Measurements from ENCODE around the gene MGAT1. TPM values are rescaled to one million over a fixed set of nuclear protein-coding genes. Genes with fewer than 3 reads are reported as not detected.

MGAT1 gene
- total and polyA plus RNA-seq, 2 experiments from 2014 or later, result 23.7 to 81.4 TPM

- no peaks in the 10 kb centered on the region for H3K36me3 ChIP-seq (ENCODE audit: insufficient read depth)
- H3K4me1 ChIP-seq (ENCODE audit: insufficient read depth), result no peaks in the 10 kb centered on the region
- no peaks in the 10 kb centered on the region for H3K9me2 ChIP-seq (ENCODE audit: insufficient read depth)
- H4K20me1 ChIP-seq (replicated peaks; ENCODE audit: insufficient read depth), result no peaks in the 10 kb centered on the region
- no peak overlapping the region for H3K4me3 Mint-ChIP-seq
- no peak overlapping the region for H2AFZ ChIP-seq
- peaks cover 19% of the 10 kb centered on the region for H3K36me3 Mint-ChIP-seq (ENCODE audit: low read depth)
- TF ChIP-seq, protein P1, sequence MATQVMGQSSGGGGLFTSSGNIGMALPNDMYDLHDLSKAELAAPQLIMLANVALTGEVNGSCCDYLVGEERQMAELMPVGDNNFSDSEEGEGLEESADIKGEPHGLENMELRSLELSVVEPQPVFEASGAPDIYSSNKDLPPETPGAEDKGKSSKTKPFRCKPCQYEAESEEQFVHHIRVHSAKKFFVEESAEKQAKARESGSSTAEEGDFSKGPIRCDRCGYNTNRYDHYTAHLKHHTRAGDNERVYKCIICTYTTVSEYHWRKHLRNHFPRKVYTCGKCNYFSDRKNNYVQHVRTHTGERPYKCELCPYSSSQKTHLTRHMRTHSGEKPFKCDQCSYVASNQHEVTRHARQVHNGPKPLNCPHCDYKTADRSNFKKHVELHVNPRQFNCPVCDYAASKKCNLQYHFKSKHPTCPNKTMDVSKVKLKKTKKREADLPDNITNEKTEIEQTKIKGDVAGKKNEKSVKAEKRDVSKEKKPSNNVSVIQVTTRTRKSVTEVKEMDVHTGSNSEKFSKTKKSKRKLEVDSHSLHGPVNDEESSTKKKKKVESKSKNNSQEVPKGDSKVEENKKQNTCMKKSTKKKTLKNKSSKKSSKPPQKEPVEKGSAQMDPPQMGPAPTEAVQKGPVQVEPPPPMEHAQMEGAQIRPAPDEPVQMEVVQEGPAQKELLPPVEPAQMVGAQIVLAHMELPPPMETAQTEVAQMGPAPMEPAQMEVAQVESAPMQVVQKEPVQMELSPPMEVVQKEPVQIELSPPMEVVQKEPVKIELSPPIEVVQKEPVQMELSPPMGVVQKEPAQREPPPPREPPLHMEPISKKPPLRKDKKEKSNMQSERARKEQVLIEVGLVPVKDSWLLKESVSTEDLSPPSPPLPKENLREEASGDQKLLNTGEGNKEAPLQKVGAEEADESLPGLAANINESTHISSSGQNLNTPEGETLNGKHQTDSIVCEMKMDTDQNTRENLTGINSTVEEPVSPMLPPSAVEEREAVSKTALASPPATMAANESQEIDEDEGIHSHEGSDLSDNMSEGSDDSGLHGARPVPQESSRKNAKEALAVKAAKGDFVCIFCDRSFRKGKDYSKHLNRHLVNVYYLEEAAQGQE (IDR thresholded peaks at IDR 0.05; ENCODE audit: unreplicated experiment), result no peak
- DNase-seq (ENCODE audit: low spot score), result no peak
- H3K9me3 Mint-ChIP-seq, result peaks cover 33% of the 10 kb centered on the region
- peaks cover 5% of the 10 kb centered on the region for H3K27me3 Mint-ChIP-seq (ENCODE audit: insufficient read depth, low read depth, poor library complexity)
- H3K27ac ChIP-seq (ENCODE audit: low read depth), result no peak overlapping the region
- no peak overlapping the region for H3K4me3 ChIP-seq
- no peak overlapping the region for H3K4me2 ChIP-seq
- H3K4me1 Mint-ChIP-seq, result no peaks in the 10 kb centered on the region
- H3K27ac Mint-ChIP-seq, result no peak overlapping the region
- H3K79me2 ChIP-seq (replicated peaks; ENCODE audit: insufficient read depth), result no peaks in the 10 kb centered on the region
- ATAC-seq, result no peak
- no peaks in the 10 kb centered on the region for H3F3A ChIP-seq (replicated peaks; ENCODE audit: low read depth)
- H3K27me3 ChIP-seq (ENCODE audit: insufficient read depth), result no peaks in the 10 kb centered on the region
Observed at GRCh38 chr5:180769821-180770220, 32.8 kb downstream of the MGAT1 start.

GRCh38 chr5:180755601-180756000 is 47.0 kb downstream of the MGAT1 start:
- peaks cover 30% of the 10 kb centered on the region for H3K9me3 Mint-ChIP-seq
- ATAC-seq (no peak), DNase-seq (ENCODE audit: low spot score) (no peak)
- Histone ChIP-seq H3K27ac (ENCODE audit: low read depth) (no peak overlapping the region), H3K9me2 (ENCODE audit: insufficient read depth) (no peaks in the 10 kb centered on the region; the same call in 1 of the 2 replicates), H3K4me1 (ENCODE audit: insufficient read depth) (no peaks in the 10 kb centered on the region), H3F3A (replicated peaks; ENCODE audit: low read depth) (no peaks in the 10 kb centered on the region), H4K20me1 (replicated peaks; ENCODE audit: insufficient read depth) (no peaks in the 10 kb centered on the region), H2AFZ (no peak overlapping the region), H3K79me2 (replicated peaks; ENCODE audit: insufficient read depth) (no peaks in the 10 kb centered on the region), H3K36me3 (ENCODE audit: insufficient read depth) (no peaks in the 10 kb centered on the region), H3K27me3 (ENCODE audit: insufficient read depth) (no peaks in the 10 kb centered on the region), H3K4me2 (no peak overlapping the region), H3K4me3 (no peak overlapping the region)
- no peak overlapping the region for H3K27ac Mint-ChIP-seq
- H3K27me3 Mint-ChIP-seq (ENCODE audit: insufficient read depth, low read depth, poor library complexity), result peaks cover 1% of the 10 kb centered on the region
- no peaks in the 10 kb centered on the region for H3K4me1 Mint-ChIP-seq
- H3K36me3 Mint-ChIP-seq (ENCODE audit: low read depth), result no peaks in the 10 kb centered on the region
- TF ChIP-seq EZH2 (IDR thresholded peaks at IDR 0.05; ENCODE audit: low read depth, unreplicated experiment) (no peak), EZH2phosphoT487 (IDR thresholded peaks at IDR 0.05; ENCODE audit: unreplicated experiment) (no peak)
- H3K4me3 Mint-ChIP-seq, result no peak overlapping the region

GRCh38 chr5:180744253-180744652 is 58.4 kb downstream of the MGAT1 start:
- Histone ChIP-seq H3K27me3 (ENCODE audit: insufficient read depth) (no peaks in the 10 kb centered on the region), H3K4me2 (no peak overlapping the region), H3K27ac (ENCODE audit: low read depth) (no peak overlapping the region), H3K4me1 (ENCODE audit: insufficient read depth) (no peaks in the 10 kb centered on the region; the same call in 1 of the 2 replicates), H3K79me2 (replicated peaks; ENCODE audit: insufficient read depth) (no peaks in the 10 kb centered on the region), H3K36me3 (ENCODE audit: insufficient read depth) (no peaks in the 10 kb centered on the region), H3K4me3 (no peak overlapping the region), H2AFZ (no peak overlapping the region), H4K20me1 (replicated peaks; ENCODE audit: insufficient read depth) (no peaks in the 10 kb centered on the region), H3K9me2 (ENCODE audit: insufficient read depth) (0 out of 2 replicates have a peak, but pooled peaks cover 3% of the 10 kb centered on the region), H3F3A (replicated peaks; ENCODE audit: low read depth) (no peaks in the 10 kb centered on the region)
- no peaks in the 10 kb centered on the region for H3K9me3 Mint-ChIP-seq
- H3K36me3 Mint-ChIP-seq (ENCODE audit: low read depth), result no peaks in the 10 kb centered on the region
- peaks cover 3% of the 10 kb centered on the region for H3K27me3 Mint-ChIP-seq (ENCODE audit: insufficient read depth, low read depth, poor library complexity)
- no peak overlapping the region for H3K4me3 Mint-ChIP-seq
- H3K27ac Mint-ChIP-seq, result no peak overlapping the region
- peaks cover 4% of the 10 kb centered on the region; the same call in 2 of the 3 replicates for H3K4me1 Mint-ChIP-seq
- ATAC-seq (no peak), DNase-seq (ENCODE audit: low spot score) (no peak)
- no peak for TF ChIP-seq ZNF114 (CRISPR knock-in tag; IDR thresholded peaks at IDR 0.05)
- TF ChIP-seq EZH2 (IDR thresholded peaks at IDR 0.05; ENCODE audit: low read depth, unreplicated experiment), result no peak
- TF ChIP-seq ZNF462 (CRISPR knock-in tag; IDR thresholded peaks at IDR 0.05), result no peak
- no peak for TF ChIP-seq CREB1 (CRISPR knock-in tag; IDR thresholded peaks at IDR 0.05; ENCODE audit: low read depth)
- no peak for TF ChIP-seq NANOG (IDR thresholded peaks at IDR 0.05; ENCODE audit: borderline replicate concordance)
